ENCODE data around the gene KIRREL2. TPM values are rescaled to one million over a fixed set of nuclear protein-coding genes. Genes with fewer than 3 reads are reported as not detected.

The KIRREL2 gene
- total and polyA plus RNA-seq, 2 of the 8 experiments (the other 6 are each of a cell fraction or from before 2014, with no cell fraction given): 2.4 to 4.6 TPM

- TF ChIP-seq ATF3 (IDR thresholded peaks at IDR 0.05; ENCODE audit: insufficient read depth, low read depth, low read length): no peak
- TF ChIP-seq SAP30 (IDR thresholded peaks at IDR 0.05; ENCODE audit: insufficient read depth, insufficient replicate concordance, low read length): peak; percentile 88
- TF ChIP-seq MAX (IDR thresholded peaks at IDR 0.05): peak; percentile 88
- no peak for TF ChIP-seq CEBPB (IDR thresholded peaks at IDR 0.05; ENCODE audit: low read depth, low read length)
Observed at GRCh38 chr19:35828692-35829301, 27.9 kb upstream of the KIRREL2 start (continued).

Measured in H1 (cell line).